IMR-90 (cell line): ENCODE measurements around the gene UBXN2A. TPM values are rescaled to one million over a fixed set of nuclear protein-coding genes. Genes with fewer than 3 reads are reported as not detected.

Experiments used
- ATAC-seq: fragments of 200-7000 bp; cut with Tn5 transposase; 2 replicates; pipeline ENCODE4 v1.9.1; 2020; ENCODE audit warnings: low read depth, mild to moderate bottlenecking, moderate library complexity
- BruUV-seq: library from RNA; stranded (reverse); fragments of 400-500 nt; replicated peaks from 2 replicates; lab custom pipeline; 2021; lab: Mats Ljungman, UMichigan
- CTCF ChIA-PET: fragments of 300-600 bp; formaldehyde crosslinking; extraction: SDS; loops from one replicate; lab custom pipeline; 2021; ENCODE audit warnings: antibody characterized with exemption; lab: Yijun Ruan, JAX
- POLR2A ChIA-PET: fragments of 300-600 bp; sonication (Branson Sonifier 250); formaldehyde crosslinking; loops from one replicate; lab custom pipeline; 2022; ENCODE audit warnings: antibody characterized with exemption; ENCODE audit not compliant: unreplicated experiment; lab: Charles Lee
- DNase-seq: peaks from one replicate; pipeline ENCODE4 v3.0.0; 2013
- H2AFZ ChIP-seq: replicated peaks from 2 replicates; pipeline ENCODE3; 2013; ENCODE audit warnings: low read length, mild to moderate bottlenecking; ENCODE audit not compliant: poor library complexity
- H2AK5ac ChIP-seq: 2 replicates; pipeline ENCODE4 v1.6.1; 2013; ENCODE audit warnings: low read depth, low read length, inconsistent platforms
- H2AK9ac ChIP-seq: replicated peaks from 2 replicates; pipeline ENCODE3; 2013; ENCODE audit warnings: mild to moderate bottlenecking, low read depth, low read length, moderate library complexity; ENCODE audit not compliant: poor library complexity
- H2BK120ac ChIP-seq: 2 replicates; pipeline ENCODE4 v1.6.1; 2013; ENCODE audit warnings: low read depth, low read length, inconsistent platforms
- H2BK15ac ChIP-seq: 3 replicates; pipeline ENCODE4 v1.6.1; 2013; ENCODE audit warnings: low read depth, low read length, inconsistent platforms
- H2BK20ac ChIP-seq: 2 replicates; pipeline ENCODE4 v1.6.1; 2013; ENCODE audit warnings: low read depth, mild to moderate bottlenecking, inconsistent platforms, low read length, moderate library complexity
- H2BK5ac ChIP-seq: 2 replicates; pipeline ENCODE4 v1.6.1; 2013; ENCODE audit warnings: mild to moderate bottlenecking, low read depth, low read length, inconsistent platforms; ENCODE audit not compliant: poor library complexity, severe bottlenecking
- H3K14ac ChIP-seq: replicated peaks from 2 replicates; pipeline ENCODE4 v1.6.1; 2013; ENCODE audit warnings: low read depth, low read length, inconsistent platforms
- H3K18ac ChIP-seq: 2 replicates; pipeline ENCODE4 v1.6.1; 2013; ENCODE audit warnings: low read depth, low read length, control low read depth
- H3K23ac ChIP-seq: 2 replicates; pipeline ENCODE4 v1.6.1; 2013; ENCODE audit warnings: low read depth, low read length, inconsistent platforms
- H3K27ac ChIP-seq: 2 replicates; pipeline ENCODE4 v1.5.1; 2013; ENCODE audit warnings: mild to moderate bottlenecking, control low read depth, low read length; ENCODE audit not compliant: insufficient read depth
- H3K27me3 ChIP-seq: 2 replicates; pipeline ENCODE4 v1.6.1; 2013; ENCODE audit warnings: low read length; ENCODE audit not compliant: control insufficient read depth, insufficient read depth
- H3K36me3 ChIP-seq: 2 replicates; pipeline ENCODE4 v1.6.1; 2013; ENCODE audit warnings: low read length, mixed read lengths; ENCODE audit not compliant: control insufficient read depth, insufficient read depth
- H3K4ac ChIP-seq: 2 replicates; pipeline ENCODE4 v1.6.1; 2013; ENCODE audit warnings: low read depth, low read length, inconsistent platforms
- H3K4me1 ChIP-seq: 2 replicates; pipeline ENCODE4 v1.6.1; 2013; ENCODE audit warnings: low read length, mixed read lengths; ENCODE audit not compliant: control insufficient read depth, insufficient read depth
- H3K4me2 ChIP-seq: 2 replicates; pipeline ENCODE4 v1.6.1; 2013; ENCODE audit warnings: low read depth, mild to moderate bottlenecking, control low read depth, low read length, moderate library complexity
- H3K4me3 ChIP-seq: 2 replicates; pipeline ENCODE4 v1.5.1; 2013; ENCODE audit warnings: low read depth, mild to moderate bottlenecking, control low read depth, low read length, moderate library complexity; ENCODE audit not compliant: insufficient read depth
- H3K56ac ChIP-seq: 2 replicates; pipeline ENCODE4 v1.6.1; 2013; ENCODE audit warnings: low read length, inconsistent platforms; ENCODE audit not compliant: insufficient read depth; ENCODE audit errors: extremely low read depth
- H3K79me1 ChIP-seq, 2 experiments: 2 replicates each; pipeline ENCODE4 v1.6.1; 2013; ENCODE audit warnings: low read length in 2 of 2, inconsistent platforms in 1 of 2, low read depth in 1 of 2
- H3K9ac ChIP-seq: 2 replicates; pipeline ENCODE4 v1.6.1; 2013; ENCODE audit warnings: low read depth, low read length, control low read depth
- H3K9me1 ChIP-seq: 2 replicates; pipeline ENCODE4 v1.6.1; 2013; ENCODE audit warnings: low read length, inconsistent platforms; ENCODE audit not compliant: insufficient read depth
- H3K9me3 ChIP-seq: 2 replicates; pipeline ENCODE4 v1.6.1; 2013; ENCODE audit warnings: low read length; ENCODE audit not compliant: control insufficient read depth, insufficient read depth
- H4K20me1 ChIP-seq: 2 replicates; pipeline ENCODE4 v1.6.1; 2013; ENCODE audit warnings: low read length, inconsistent platforms; ENCODE audit not compliant: insufficient read depth
- H4K5ac ChIP-seq: 2 replicates; pipeline ENCODE4 v1.6.1; 2013; ENCODE audit warnings: mild to moderate bottlenecking, low read depth, low read length, control low read depth
- H4K8ac ChIP-seq, 2 experiments: 2 replicates each; pipeline ENCODE4 v1.6.1; 2013; ENCODE audit warnings: low read depth in 2 of 2, low read length in 2 of 2, control low read depth in 1 of 2, inconsistent platforms in 1 of 2
- H4K91ac ChIP-seq: 2 replicates; pipeline ENCODE4 v1.6.1; 2013; ENCODE audit warnings: low read depth, low read length, inconsistent platforms; ENCODE audit not compliant: insufficient read depth
- ELK1 ChIP-seq: fragments of 150-350 bp; IDR thresholded peaks from 2 replicates; pipeline ENCODE4 v1.6.1; 2016; ENCODE audit warnings: low read depth, mild to moderate bottlenecking, low read length, moderate library complexity, borderline replicate concordance
- MAFK ChIP-seq: IDR thresholded peaks from 2 replicates; pipeline ENCODE4 v1.6.1; 2012; ENCODE audit warnings: low read depth, low read length, improper control_type of control experiment
- MAZ ChIP-seq: IDR thresholded peaks from 2 replicates; pipeline ENCODE4 v1.6.1; 2012; ENCODE audit warnings: low read depth, mild to moderate bottlenecking, low read length, improper control_type of control experiment, moderate library complexity, borderline replicate concordance
- MXI1 ChIP-seq: IDR thresholded peaks from 2 replicates; pipeline ENCODE4 v1.6.1; 2012; ENCODE audit warnings: low read depth, mild to moderate bottlenecking, low read length, moderate library complexity, borderline replicate concordance
- POLR2A ChIP-seq: IDR thresholded peaks from 2 replicates; pipeline ENCODE4 v1.6.1; 2012; ENCODE audit warnings: mild to moderate bottlenecking, low read depth, low read length
- RFX5 ChIP-seq: IDR thresholded peaks from 2 replicates; pipeline ENCODE4 v1.8.0; 2012; ENCODE audit warnings: low read depth, mild to moderate bottlenecking, low read length, moderate library complexity
- WGBS, 2 experiments: methylation state at CpG; one replicate each; pipeline versions ENCODE4 v1.1.5 to v1.1.7; 2013; ENCODE audit warnings: missing lambda C conversion rate in 2 of 2; ENCODE audit not compliant: insufficient read length in 1 of 2; ENCODE audit errors: extremely low coverage in 2 of 2; 5-methylcytosine and 5-hydroxymethylcytosine counted together
- dilution Hi-C: fragments of 300-500 bp; cut with HindIII; formaldehyde crosslinking; loops from one replicate; pipeline ENCODE4 v1.14.3; 2018; ENCODE audit warnings: low sequenced_read_pairs; ENCODE audit not compliant: unreplicated experiment
- in situ Hi-C: fragments of 300-500 bp; cut with MboI; formaldehyde crosslinking; loops from 3 replicates; pipeline ENCODE4 v1.14.3; 2019; ENCODE audit warnings: low sequenced_read_pairs, inconsistent platforms, mixed read lengths
- intact Hi-C: fragments of 100-400 bp; cut with micrococcal nuclease; formaldehyde crosslinking; loops from 2 replicates; pipeline ENCODE4 v1.10.0; 2022
- polyA plus RNA-seq, 3 experiments: library from polyadenylated mRNA; depleted of rRNA; stranded (reverse); fragments of >200 nt; gene quantifications; 2 replicates each; pipeline ENCODE4 v1.2.3, GENCODE V29; 2012; ENCODE audit warnings: low replicate concordance in 1 of 3
- total RNA-seq: library from RNA; depleted of rRNA; stranded (reverse); fragments of >200 nt; gene quantifications from 2 replicates; pipeline ENCODE4 v1.2.3, GENCODE V29; 2012

UBXN2A gene
- total and polyA plus RNA-seq, 2 of the 4 experiments (the other 2 are of a cell fraction): 4.6 to 7.7 TPM

DNA sequence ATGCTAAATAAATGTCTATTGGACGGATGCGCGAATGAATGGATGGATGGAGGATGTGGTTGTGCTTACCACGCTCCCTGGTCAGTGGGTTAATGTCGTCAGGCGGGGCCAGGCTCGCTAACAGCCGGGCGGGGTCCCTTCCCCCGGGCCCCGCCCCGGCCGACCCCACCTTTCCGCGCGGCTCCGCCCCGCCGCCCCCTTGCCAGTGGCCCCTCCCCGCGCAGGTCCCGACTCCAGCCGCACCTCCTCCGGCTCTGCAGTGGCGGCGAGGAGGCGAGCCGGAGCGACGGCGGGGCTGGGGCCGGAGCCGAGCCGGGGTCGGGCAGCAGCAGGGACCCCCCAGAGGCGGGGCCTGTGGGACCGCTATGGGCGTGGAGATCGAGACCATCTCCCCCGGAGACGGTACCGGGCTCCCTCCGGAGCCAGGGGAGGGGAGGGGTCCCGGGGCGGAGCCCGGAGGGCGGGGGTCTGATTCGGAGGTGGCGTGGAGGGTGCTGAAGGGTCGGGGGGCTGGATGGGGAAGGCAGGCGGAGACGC lies 109.3 kb downstream of the UBXN2A start, which contains the start of gene FKBP1B:
TSS of gene FKBP1B (plus strand) at position 257 of the 537 bp plus-strand sequence. CDS start at position 366, 109 bp downstream.
- dilution Hi-C loops: no loop called here
- H3K18ac ChIP-seq: peak within 1 kb of the TSS; percentile 54; the same call in 1 of the 2 replicates
- H3K9me1 ChIP-seq: peaks cover 8% of the 10 kb centered on the region
- peaks cover 8 to 16% of the 10 kb centered on the region in 2 experiments; a peak in 3 of 4 replicates for H3K79me1 ChIP-seq
- H4K8ac ChIP-seq: peak within 1 kb of the TSS; percentile 72 to 92; a peak in 3 of 4 replicates
- no peaks in the 10 kb centered on the region for H4K20me1 ChIP-seq
- intact Hi-C loops: loop anchor here (10.0 kb wide), 1 partner anchor 105 kb away; the partner anchor contains the start of gene UBXN2A
- no peak within 1 kb of the TSS for H2BK15ac ChIP-seq
- H3K23ac ChIP-seq: peak within 1 kb of the TSS; percentile 77
- H4K91ac ChIP-seq: 0 out of 2 replicates have a peak within 1 kb of the TSS, but pooled peaks have one; percentile 34
- H3K4me3 ChIP-seq: peak within 1 kb of the TSS; percentile 84
- peak within 1 kb of the TSS; percentile 74 for H2AK9ac ChIP-seq
- H3K4me2 ChIP-seq: peak within 1 kb of the TSS; percentile 99
- no peaks in the 10 kb centered on the region for H3K36me3 ChIP-seq
- H3K9ac ChIP-seq: peak within 1 kb of the TSS; percentile 53
- H3K27me3 ChIP-seq: no peaks in the 10 kb centered on the region
- H2BK120ac ChIP-seq: no peak within 1 kb of the TSS
- WGBS, 2 experiments: 0% methylated on average over 2 of the region's 52 CpGs; no CpG with 5 or more reads in 1 of the 2 experiments
- no TSS peak for BruUV-seq
- H4K5ac ChIP-seq: peak within 1 kb of the TSS; percentile 57; the same call in 1 of the 2 replicates
- peak within 1 kb of the TSS; percentile 56 for H3K4ac ChIP-seq
- peak within 1 kb of the TSS; percentile 69 for H2AK5ac ChIP-seq
- H3K14ac ChIP-seq: peak within 1 kb of the TSS; percentile 62; the same call in 1 of the 2 replicates
- in situ Hi-C loops: no loop called here
- H2BK20ac ChIP-seq: no peak within 1 kb of the TSS
- CTCF ChIA-PET: interaction anchor here (0.6 kb wide), 1 partner anchor 70 kb away, joined by 3 read pairs; no protein-coding TSS in a partner anchor
- ATAC-seq: peak; percentile 48
- no peaks in the 10 kb centered on the region for H3K4me1 ChIP-seq
- peak within 1 kb of the TSS; percentile 95 for H2AFZ ChIP-seq
- DNase-seq: peak; percentile 45
- POLR2A ChIA-PET: no interaction called here
- H2BK5ac ChIP-seq: no peak within 1 kb of the TSS
- H3K56ac ChIP-seq: no peak within 1 kb of the TSS
- no peak for TF ChIP-seq POLR2A
- no peak for TF ChIP-seq MXI1
- no peak for TF ChIP-seq MAFK
- TF ChIP-seq RFX5: no peak
- TF ChIP-seq MAZ: 0 out of 2 replicates have a peak, but pooled peaks have one; percentile 31
- TF ChIP-seq ELK1: no peak
- no peaks in the 10 kb centered on the region for H3K9me3 ChIP-seq
- H3K27ac ChIP-seq: no peak within 1 kb of the TSS; the same call in 1 of the 2 replicates
